Central memory CD4-positive, alpha-beta T cell (primary cell): ENCODE data around the gene ANKRD53.
"Not testable (repeated sequence)": the region's sequence is repeated elsewhere in the genome, so short reads cannot be mapped to it uniquely, and the experiment has no call there.

Experiments
- DNase-seq: peaks from one replicate; pipeline ENCODE4 v3.0.0; 2022

The ANKRD53 gene

GRCh38 chr2:70992945-70993853 lies 14.8 kb downstream of the ANKRD53 start:
- DNase-seq = no peak

DNA sequence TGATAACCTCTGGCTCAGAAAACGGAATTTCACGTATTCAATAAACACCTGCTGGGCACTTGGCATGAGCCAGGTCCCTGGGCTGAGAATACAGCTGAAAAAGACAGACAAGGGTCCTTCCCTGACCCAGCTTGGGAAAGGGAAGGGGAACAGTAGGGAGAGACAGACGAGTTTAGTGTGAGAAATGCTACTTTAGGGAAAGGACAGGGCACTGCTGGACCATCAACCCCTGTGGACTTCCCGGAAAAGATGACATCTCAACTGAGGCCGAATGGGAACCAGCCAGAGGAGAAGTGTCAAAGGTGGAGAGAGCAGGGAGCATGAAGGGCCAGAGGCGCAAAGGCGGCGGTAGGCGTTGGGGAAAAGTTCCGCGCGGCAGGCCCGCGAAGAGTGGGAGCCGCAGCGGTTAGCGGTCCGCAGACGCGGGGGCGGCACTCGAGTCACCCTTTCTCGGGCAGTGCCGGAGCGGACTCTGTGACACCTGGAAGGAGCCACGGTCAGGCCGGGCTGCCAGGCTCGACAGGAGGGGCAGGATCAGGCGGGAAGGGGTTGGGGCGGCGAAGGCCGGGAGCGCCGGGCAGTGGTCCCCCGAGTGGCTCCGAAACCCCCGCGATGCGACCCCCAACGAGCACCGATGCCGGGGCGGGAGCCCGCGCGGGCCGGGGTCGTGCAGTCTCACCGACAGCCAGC lies 15.7 kb downstream of the ANKRD53 start:
- DNase-seq = no peak

GRCh38 chr2:70994699-70995425 lies 16.4 kb downstream of the ANKRD53 start, which contains the start of gene TEX261:
Gene TEX261, minus strand, starts transcription at chr2:70994873. Its CDS starts 116 bp downstream, at chr2:70994757.
- peak; percentile 86 for DNase-seq

DNA sequence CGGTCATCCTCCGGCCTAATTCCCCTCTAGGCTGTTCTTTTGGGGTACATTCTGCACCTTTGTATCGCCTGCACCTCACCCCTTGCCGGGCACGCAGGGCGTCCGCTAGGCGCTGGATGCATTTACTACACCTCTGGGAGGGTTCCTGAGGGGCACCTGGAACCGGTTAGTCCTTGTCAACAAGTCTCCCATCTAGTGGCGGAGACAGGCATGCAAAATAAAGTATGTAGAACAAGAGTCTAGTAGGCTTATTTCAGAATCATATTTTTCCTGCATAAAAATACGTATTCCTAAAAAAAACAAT lies 16.9 kb downstream of the ANKRD53 start:
- DNase-seq = peak; percentile 64

- DNase-seq = not testable (repeated sequence)
Observed at GRCh38 chr2:70998885-70999284, 20.5 kb downstream of the ANKRD53 start.

GRCh38 chr2:70999362-70999761 lies 20.9 kb downstream of the ANKRD53 start:
- no peak for DNase-seq

DNA sequence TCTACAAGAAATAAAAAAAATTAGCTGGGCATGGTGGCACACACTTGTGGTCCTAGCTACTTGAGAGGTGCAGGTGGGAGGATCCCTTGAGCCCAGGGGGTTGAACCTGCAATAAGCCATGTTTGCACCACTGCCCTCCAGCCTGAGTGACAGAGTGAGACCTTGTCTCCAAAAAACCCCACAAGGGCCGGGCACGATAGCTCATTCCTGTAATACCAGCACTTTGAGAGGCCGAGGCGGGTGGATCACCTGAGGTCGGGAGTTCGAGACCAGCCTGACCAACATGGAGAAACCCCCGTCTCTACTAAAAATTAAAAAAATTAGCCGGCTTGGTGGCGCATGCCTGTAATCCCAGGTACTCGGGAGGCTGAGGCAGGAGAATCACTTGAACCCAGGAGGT lies 21.5 kb downstream of the ANKRD53 start:
- DNase-seq = not testable (repeated sequence)

GRCh38 chr2:71000780-71001591 lies 22.6 kb downstream of the ANKRD53 start:
- DNase-seq = peak; percentile 75

- no peak for DNase-seq
Observed at GRCh38 chr2:71001592-71001927, 23.1 kb downstream of the ANKRD53 start.

- no peak for DNase-seq
Observed at GRCh38 chr2:71001981-71002570, 23.6 kb downstream of the ANKRD53 start.

DNA sequence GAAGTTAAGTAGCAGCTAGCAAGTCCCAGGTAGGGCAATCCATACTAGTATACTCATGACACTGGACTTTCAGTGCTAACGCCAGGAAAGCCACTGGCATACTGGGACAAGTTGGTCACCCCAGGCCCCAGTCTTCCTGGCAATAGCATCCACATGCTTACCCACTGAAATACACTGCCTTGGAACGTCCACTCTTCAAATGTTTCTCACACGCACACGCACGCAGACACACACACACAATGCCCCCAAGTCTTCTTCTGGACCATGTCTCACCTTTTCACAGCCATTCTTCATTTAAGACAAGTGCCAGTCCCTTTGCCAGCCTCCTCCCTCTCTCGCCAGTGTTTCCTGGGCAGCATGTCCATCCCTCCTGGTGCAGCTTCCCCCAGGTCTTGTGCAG lies 25.0 kb downstream of the ANKRD53 start:
- no peak for DNase-seq

DNA sequence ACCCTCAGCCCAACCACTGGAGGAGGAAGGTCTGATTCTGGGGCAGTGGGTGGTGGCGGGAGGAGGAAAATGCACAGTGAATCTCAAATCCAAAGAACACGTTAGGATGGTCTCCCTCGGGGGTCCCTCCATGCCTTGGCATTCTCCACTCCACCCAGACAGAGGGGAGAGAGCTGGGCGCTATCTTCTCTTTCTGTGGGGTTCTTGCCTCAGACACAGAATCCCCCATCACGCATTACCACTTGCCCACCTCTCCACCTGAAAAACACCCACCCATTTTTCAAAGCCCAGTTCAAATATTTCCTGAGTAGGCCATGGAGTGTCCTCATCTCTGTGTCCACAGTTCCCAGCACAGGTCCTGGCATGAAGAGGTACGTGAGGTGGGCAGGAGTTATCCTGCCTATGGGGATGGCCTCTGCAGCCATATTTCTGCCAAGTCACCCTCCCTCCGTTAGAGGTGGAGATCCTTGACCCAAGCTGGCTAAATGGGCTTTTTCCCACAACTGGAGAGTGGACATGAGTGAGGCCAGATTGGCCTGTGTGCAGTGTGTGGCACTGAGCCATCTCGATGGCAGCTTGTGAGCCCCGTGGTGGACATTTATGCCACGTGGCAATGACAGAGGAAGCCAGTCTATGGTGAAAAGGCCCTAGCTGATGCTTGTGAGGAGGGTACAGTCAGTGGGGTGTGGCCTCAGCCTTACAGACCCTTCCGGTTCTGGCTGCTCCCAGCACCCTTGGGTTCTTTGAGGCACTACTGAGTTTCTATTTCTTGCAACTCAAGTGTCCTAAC lies 25.7 kb downstream of the ANKRD53 start:
- no peak for DNase-seq

DNA sequence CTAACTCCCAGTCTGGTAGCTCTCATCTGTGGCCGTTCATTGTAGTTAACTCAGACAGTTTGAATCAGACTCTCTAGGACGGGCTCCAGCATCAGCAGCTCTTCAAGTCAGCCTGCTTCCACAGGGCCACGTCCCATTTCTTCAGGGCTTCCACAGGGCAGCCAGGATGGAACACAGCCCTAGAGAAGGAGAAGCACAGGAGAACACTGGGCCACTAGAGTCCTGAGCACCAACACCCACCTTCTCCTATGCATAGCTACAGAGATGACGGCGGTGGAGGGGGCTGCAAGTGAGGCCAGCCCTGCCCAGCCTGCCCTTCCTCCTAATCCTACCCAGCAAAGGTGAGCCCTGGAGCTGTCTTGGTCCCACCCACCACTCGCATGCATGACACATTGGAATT lies 26.4 kb downstream of the ANKRD53 start:
- DNase-seq = no peak

DNA sequence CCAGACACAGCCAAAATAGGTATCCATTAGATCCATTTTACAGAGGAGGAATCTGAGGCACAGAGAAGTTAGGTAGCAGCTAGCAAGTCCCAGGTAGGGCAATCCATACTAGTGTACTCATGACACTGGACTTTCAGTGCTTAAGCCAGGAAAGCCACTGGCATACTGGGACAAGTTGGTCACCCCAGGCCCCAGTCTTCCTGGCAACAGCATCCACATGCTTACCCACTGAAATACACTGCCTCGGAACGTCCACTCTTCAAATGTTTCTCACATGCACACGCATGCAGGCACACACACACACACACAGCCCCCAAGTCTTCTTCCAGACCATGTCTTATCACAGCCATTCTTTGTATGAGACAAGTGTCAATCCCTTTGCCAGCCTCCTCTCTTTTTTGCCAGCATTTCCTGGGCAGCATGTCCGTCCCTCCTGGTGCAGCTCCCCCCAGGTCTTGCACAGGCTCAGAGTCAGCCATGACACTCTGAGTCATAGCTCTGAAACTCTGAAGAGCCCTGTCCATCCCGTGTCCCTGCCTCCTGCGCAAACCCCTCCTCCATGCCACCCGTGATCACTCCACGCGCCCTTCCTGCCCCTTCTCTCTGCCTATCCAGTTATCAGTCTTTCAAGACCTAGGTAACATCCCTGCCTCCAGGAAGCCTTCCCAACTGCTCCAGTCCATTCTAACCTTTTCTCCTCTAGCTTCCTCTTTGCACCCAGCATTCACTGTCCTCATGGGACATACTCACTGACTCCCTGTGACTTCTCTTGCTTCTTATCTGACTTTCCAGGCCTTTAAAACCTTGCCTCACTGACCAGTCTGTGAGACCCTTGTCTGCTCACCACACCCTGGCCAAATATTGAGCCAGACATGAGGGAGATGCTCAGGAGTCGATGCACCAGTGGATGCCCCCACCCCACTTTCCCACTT lies 27.1 kb downstream of the ANKRD53 start:
- DNase-seq = no peak

DNA sequence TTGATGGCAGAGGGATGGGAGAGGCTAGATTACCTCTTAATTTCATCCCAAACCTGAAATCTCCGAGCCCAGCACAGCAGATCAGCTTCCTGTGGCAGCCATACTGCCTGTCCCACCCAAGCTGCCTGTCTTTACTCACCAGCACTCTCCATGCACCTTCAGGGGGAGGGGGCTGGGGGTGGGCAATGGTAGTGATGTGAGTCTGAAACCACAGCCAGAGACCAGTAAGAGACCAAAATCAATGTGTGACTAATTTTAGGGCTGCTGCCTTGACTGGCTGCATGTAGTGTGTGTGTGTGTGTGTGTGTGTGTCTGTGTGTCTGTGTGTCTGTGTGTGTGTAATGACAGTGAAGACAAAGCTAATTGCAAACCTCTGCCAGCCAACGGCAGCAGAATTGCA lies 27.9 kb downstream of the ANKRD53 start:
- DNase-seq = no peak

DNA sequence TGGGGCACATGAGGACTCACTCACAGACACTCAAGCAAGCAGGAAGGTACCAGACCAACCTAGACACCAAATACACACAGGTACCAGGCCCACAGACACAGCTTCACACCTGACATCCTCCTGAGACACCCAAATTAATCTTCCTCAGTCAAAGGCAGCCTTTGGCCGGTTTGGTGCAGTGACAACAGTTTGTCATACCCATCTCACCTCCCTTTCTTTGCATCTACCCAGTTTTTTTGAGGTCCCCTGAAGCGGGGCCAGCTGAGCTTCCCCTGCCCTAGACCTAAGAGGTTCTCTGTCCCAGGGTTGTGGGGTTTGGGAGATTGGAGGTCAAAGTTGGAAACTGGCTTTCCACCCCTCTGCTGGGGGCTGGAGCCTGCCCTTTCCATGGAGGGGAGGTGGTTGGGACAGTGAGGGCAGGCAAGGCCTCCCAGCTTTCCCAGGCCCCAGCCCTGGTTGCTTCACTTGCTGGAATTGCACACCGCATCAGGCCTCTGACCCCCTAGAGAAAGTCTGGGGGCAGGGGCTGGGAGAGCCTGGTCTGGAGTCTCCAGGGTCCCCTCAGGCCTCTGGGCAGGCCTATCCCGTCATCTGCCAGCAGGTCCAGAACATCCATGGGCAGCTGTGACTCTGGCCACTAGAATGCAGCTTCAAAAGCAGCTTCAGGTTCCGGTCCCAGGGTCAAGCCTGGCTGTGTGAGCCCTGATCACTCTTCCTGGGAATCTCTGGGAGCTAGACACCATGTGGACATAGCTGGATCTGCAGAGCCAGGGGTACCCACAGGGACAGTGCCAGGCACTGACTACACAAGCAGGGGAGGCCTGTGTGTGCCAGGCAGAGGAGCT lies 28.7 kb downstream of the ANKRD53 start:
- DNase-seq = no peak

- no peak for DNase-seq
Observed at GRCh38 chr2:71008342-71008741, 29.9 kb downstream of the ANKRD53 start.

- DNase-seq = not testable (repeated sequence)
Observed at GRCh38 chr2:71011786-71012185, 33.4 kb downstream of the ANKRD53 start.

GRCh38 chr2:71018625-71019024 lies 40.2 kb downstream of the ANKRD53 start:
- DNase-seq = no peak
